ENCODE data around the gene RFX8. TPM values are rescaled to one million over a fixed set of nuclear protein-coding genes. Genes with fewer than 3 reads are reported as not detected.

RFX8 gene
- total and polyA plus RNA-seq, 9 of the 15 experiments (the other 6 are each of a cell fraction or from before 2014, with no cell fraction given), result not detected

- Histone ChIP-seq H4K20me1 (replicated peaks; ENCODE audit: control insufficient read depth, insufficient read depth, low read length) (no peaks in the 10 kb centered on the region), H3K4me2 (ENCODE audit: insufficient read depth, low read length) (no peak overlapping the region), H3K79me2 (ENCODE audit: control insufficient read depth, insufficient read depth, low read length) (no peaks in the 10 kb centered on the region), H3K27me3 (ENCODE audit: control insufficient read depth in 2 of 2, insufficient read depth in 2 of 2, low read length in 2 of 2) (peaks cover 2 to 26% of the 10 kb centered on the region in 2 experiments; a peak in 4 of 5 replicates), H3K36me3 (ENCODE audit: control insufficient read depth, insufficient read depth, low read length) (no peaks in the 10 kb centered on the region), H3K27ac (ENCODE audit: extremely low read depth, low read depth, low read length) (no peak overlapping the region), H2AFZ (ENCODE audit: low read depth, low read length) (no peak overlapping the region), H3K9me1 (ENCODE audit: control insufficient read depth, insufficient read depth, low read length) (no peaks in the 10 kb centered on the region), H3K4me1 (replicated peaks in 1 of 2; ENCODE audit: control insufficient read depth in 2 of 2, insufficient read depth in 2 of 2, low read length in 2 of 2) (no peaks in the 10 kb centered on the region), H3K9me3 (replicated peaks; ENCODE audit: control insufficient read depth, insufficient read depth, low read depth, low read length) (no peaks in the 10 kb centered on the region), H3K9ac (ENCODE audit: insufficient read depth in 1 of 2, low read depth in 2 of 2, low read length in 2 of 2) (no peak overlapping the region), H3K4me3 (no peak overlapping the region)
- POLR2A ChIA-PET, result interaction anchor here (0.6 to 1.0 kb wide), 2 partner anchors 11 to 31 kb away, joined by 4 read pairs; no protein-coding TSS in a partner anchor
- intact Hi-C loops (cut with micrococcal nuclease) (no loop called here), in situ Hi-C loops (cut with MboI) (no loop called here)
- WGBS (ENCODE audit: insufficient coverage, low coverage, missing lambda C conversion rate), result 0% methylated on average over 4 of the region's 5 CpGs
- BruUV-seq (replicated peaks), result no TSS peak
- TF ChIP-seq HNRNPK (IDR thresholded peaks at IDR 0.05; ENCODE audit: low read depth, low read length, poor library complexity, severe bottlenecking), result no peak
- TF ChIP-seq HMG20A (CRISPR knock-in tag; conservative IDR thresholded peaks at IDR 0.05), result no peak
- no peak for TF ChIP-seq ZBTB7A (IDR thresholded peaks at IDR 0.05; ENCODE audit: borderline replicate concordance, control insufficient read depth, low read depth, low read length)
- TF ChIP-seq ZNF143 (CRISPR knock-in tag; IDR thresholded peaks at IDR 0.05), result no peak
- no peak for TF ChIP-seq MNT (conservative IDR thresholded peaks at IDR 0.05)
- TF ChIP-seq ZNF12 (CRISPR knock-in tag; IDR thresholded peaks at IDR 0.05), result no peak
- TF ChIP-seq ARID1B (IDR thresholded peaks at IDR 0.05), result no peak
- TF ChIP-seq MCM5 (IDR thresholded peaks at IDR 0.05; ENCODE audit: low read depth), result no peak
- no peak for TF ChIP-seq ZNF212 (CRISPR knock-in tag; IDR thresholded peaks at IDR 0.05)
- TF ChIP-seq ZNF449 (CRISPR knock-in tag; IDR thresholded peaks at IDR 0.05), result no peak
- no peak for TF ChIP-seq HOXB6 (CRISPR knock-in tag; IDR thresholded peaks at IDR 0.05; ENCODE audit: borderline replicate concordance)
- no peak for TF ChIP-seq SMC3 (conservative IDR thresholded peaks at IDR 0.05; ENCODE audit: insufficient read depth, low read depth, low read length)
- TF ChIP-seq ZKSCAN3 (CRISPR knock-in tag; IDR thresholded peaks at IDR 0.05), result no peak
- DNase-seq (ENCODE audit: extremely low read depth in 1 of 4, low spot score in 3 of 4) (no peak), ATAC-seq (no peak), FAIRE-seq (no peak)
- CTCF ChIA-PET (ENCODE audit: low intra/inter-chr PET ratio), result no interaction called here
These were observed 27.2 kb upstream of the RFX8 start for GRCh38 chr2:101502095-101502494.

Measured in K562 (cell line).